ENCODE measurements around the gene GTF2F2.
A peak's percentile ranks its signal among the peaks of the same experiment; 100 is the strongest.

GTF2F2 gene

DNA sequence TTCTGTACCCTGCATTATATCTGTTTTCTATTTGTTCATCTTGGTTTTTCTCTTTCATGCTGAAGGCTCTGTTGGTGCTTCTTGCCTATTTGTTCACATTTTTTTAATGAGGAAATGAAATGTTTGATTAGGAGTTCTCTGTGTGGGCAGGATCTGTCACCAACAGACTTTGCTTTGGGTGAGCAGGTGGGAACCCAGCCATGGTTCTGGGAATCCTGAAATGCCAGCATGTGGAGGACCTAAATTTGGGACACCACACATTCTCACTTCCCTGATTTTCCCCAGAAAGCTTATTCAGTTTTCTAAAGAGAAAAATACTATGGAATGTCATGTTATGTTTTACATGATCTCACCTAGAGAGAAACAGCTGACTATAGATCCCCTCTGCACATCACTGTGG is 186.7 kb downstream of the GTF2F2 start:
- no peak for DNase-seq
- Histone ChIP-seq H3K36me3 (ENCODE audit: control insufficient read depth in 4 of 4, insufficient read depth in 4 of 4, low read length in 3 of 4) (no peaks in the 10 kb centered on the region), H3K4me3 (ENCODE audit: control insufficient read depth in 1 of 7, extremely low read depth in 1 of 7, insufficient read depth in 4 of 7, low read depth in 2 of 7, low read length in 6 of 7) (no peak overlapping the region), H3K4me1 (ENCODE audit: control extremely low read depth in 1 of 4, control insufficient read depth in 4 of 4, insufficient read depth in 4 of 4, low read length in 3 of 4) (peaks cover 6 to 17% (median 15%) of the 10 kb centered on the region in 4 experiments), H3K9me3 (ENCODE audit: control extremely low read depth in 1 of 5, control insufficient read depth in 4 of 5, insufficient read depth in 2 of 5, low read depth in 1 of 5, low read length in 4 of 5) (no peaks in the 10 kb centered on the region), H3K27me3 (replicated peaks in 2 of 5; ENCODE audit: control insufficient read depth in 4 of 5, insufficient read depth in 5 of 5, low read length in 4 of 5) (peaks cover 0 to 2% (median 0%) of the 10 kb centered on the region in 5 experiments), H3K27ac (ENCODE audit: insufficient read depth in 1 of 2, low read depth in 1 of 2, low read length in 2 of 2, poor library complexity in 1 of 2, severe bottlenecking in 2 of 2) (no peak overlapping the region)
- ChIA-PET CTCF (interaction anchor here (0.9 to 4.4 kb wide), 14 partner anchors 8 to 334 kb away, joined by 3 to 31 read pairs (median 4); partner anchors contain the start of gene TPT1), POLR2A (interaction anchor here (0.7 to 1.3 kb wide), 2 partner anchors 25 to 33 kb away, joined by 3 to 5 read pairs; no protein-coding TSS in a partner anchor)

- peaks cover 6 to 18% (median 15%) of the 10 kb centered on the region in 4 experiments for H3K4me1 ChIP-seq (ENCODE audit: control extremely low read depth in 1 of 4, control insufficient read depth in 4 of 4, insufficient read depth in 4 of 4, low read length in 3 of 4)
- no peak for DNase-seq
- CTCF ChIA-PET, result interaction anchor here (0.8 to 4.4 kb wide), 9 partner anchors 11 to 263 kb away, joined by 3 to 31 read pairs (median 12); partner anchors contain the start of gene TPT1
- H3K27me3 ChIP-seq (replicated peaks in 2 of 5; ENCODE audit: control insufficient read depth in 4 of 5, insufficient read depth in 5 of 5, low read length in 4 of 5), result no peaks in the 10 kb centered on the region
- H3K36me3 ChIP-seq (ENCODE audit: control insufficient read depth in 4 of 4, insufficient read depth in 4 of 4, low read length in 3 of 4), result no peaks in the 10 kb centered on the region
- H3K4me3 ChIP-seq (ENCODE audit: control insufficient read depth in 1 of 7, extremely low read depth in 1 of 7, insufficient read depth in 4 of 7, low read depth in 2 of 7, low read length in 6 of 7), result peak overlapping the region in 6 of 7 experiments; percentile 43 to 77 (median 64)
- 21% methylated on average over 14 of the region's 15 CpGs for WGBS (ENCODE audit: insufficient coverage)
- no peak overlapping the region for H3K27ac ChIP-seq (ENCODE audit: insufficient read depth in 1 of 2, low read depth in 1 of 2, low read length in 2 of 2, poor library complexity in 1 of 2, severe bottlenecking in 2 of 2)
- H3K9me3 ChIP-seq (ENCODE audit: control extremely low read depth in 1 of 5, control insufficient read depth in 4 of 5, insufficient read depth in 2 of 5, low read depth in 1 of 5, low read length in 4 of 5), result no peaks in the 10 kb centered on the region
- POLR2A ChIA-PET, result interaction anchor here (0.6 kb wide), 1 partner anchor 91 kb away, joined by 6 read pairs; no protein-coding TSS in a partner anchor
Observed at GRCh38 chr13:45310341-45311131, 190.2 kb downstream of the GTF2F2 start.

DNA sequence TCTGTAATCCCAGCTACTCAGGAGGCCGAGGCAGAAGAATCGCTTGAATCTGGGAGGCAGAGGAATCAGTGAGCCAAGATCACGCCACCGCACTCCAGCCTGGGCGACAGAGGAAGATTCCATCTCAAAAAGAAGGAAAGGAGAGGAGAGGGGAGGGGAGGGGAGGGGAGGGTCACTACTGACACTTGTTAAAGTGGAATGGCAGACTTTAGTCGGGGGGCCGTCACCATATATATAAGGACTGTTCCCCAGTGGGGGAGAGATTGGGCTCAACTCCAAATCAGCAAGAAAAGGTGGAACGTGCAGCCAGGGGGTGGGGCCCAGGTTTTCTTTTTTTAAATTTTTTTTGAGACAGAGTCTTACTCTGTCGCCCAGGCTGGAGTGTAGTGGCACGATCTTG is 194.5 kb downstream of the GTF2F2 start:
- DNase-seq, result no peak
- Histone ChIP-seq H3K27ac (ENCODE audit: insufficient read depth in 1 of 2, low read depth in 1 of 2, low read length in 2 of 2, poor library complexity in 1 of 2, severe bottlenecking in 2 of 2) (no peak overlapping the region), H3K4me1 (ENCODE audit: control extremely low read depth in 1 of 4, control insufficient read depth in 4 of 4, insufficient read depth in 4 of 4, low read length in 3 of 4) (peaks cover 6 to 15% (median 14%) of the 10 kb centered on the region in 4 experiments), H3K4me3 (ENCODE audit: control insufficient read depth in 1 of 7, extremely low read depth in 1 of 7, insufficient read depth in 4 of 7, low read depth in 2 of 7, low read length in 6 of 7) (no peak overlapping the region), H3K9me3 (ENCODE audit: control extremely low read depth in 1 of 5, control insufficient read depth in 4 of 5, insufficient read depth in 2 of 5, low read depth in 1 of 5, low read length in 4 of 5) (no peaks in the 10 kb centered on the region), H3K36me3 (ENCODE audit: control insufficient read depth in 4 of 4, insufficient read depth in 4 of 4, low read length in 3 of 4) (no peaks in the 10 kb centered on the region), H3K27me3 (replicated peaks in 2 of 5; ENCODE audit: control insufficient read depth in 4 of 5, insufficient read depth in 5 of 5, low read length in 4 of 5) (no peaks in the 10 kb centered on the region)
- CTCF ChIA-PET, result no interaction called here
- WGBS (ENCODE audit: insufficient coverage), result 98% methylated on average over 5 of the region's 10 CpGs
- POLR2A ChIA-PET, result no interaction called here

DNA sequence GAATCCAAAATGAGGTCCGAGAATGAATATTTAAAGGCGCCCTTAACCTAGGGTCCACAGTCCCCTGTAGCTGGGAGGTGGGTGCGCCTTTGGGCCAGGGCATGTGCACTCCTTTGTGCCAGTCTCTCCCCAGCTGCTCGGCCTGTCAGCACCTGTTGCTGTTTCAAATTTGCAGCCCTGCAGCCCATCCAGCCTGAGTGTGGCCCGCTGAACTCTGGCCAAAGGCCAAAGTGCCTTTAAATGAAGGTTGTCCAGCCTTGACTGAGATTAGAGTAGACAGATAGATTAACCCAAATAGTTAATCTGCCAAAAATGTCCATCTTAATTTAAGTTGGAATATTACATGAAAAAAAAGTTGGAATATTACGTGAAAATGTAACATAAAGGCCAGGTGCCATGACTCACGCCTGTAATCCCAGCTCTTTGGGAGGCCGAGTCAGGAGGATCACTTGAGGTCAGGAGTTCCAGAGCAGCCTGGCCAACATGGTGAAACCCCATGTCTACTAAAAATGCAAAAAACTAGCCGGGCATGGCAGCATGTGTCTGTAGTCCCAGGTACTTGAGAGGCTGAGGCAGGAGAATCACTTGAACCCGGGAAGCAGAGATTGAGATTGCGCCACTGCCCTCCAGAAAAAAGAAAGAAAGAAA is 195.3 kb downstream of the GTF2F2 start:
- ChIA-PET CTCF (interaction anchor here (1.2 to 1.3 kb wide), 2 partner anchors 9 to 69 kb away, joined by 3 read pairs; no protein-coding TSS in a partner anchor), POLR2A (no interaction called here)
- no peak for DNase-seq
- Histone ChIP-seq H3K36me3 (ENCODE audit: control insufficient read depth in 4 of 4, insufficient read depth in 4 of 4, low read length in 3 of 4) (no peaks in the 10 kb centered on the region), H3K27me3 (replicated peaks in 2 of 5; ENCODE audit: control insufficient read depth in 4 of 5, insufficient read depth in 5 of 5, low read length in 4 of 5) (no peaks in the 10 kb centered on the region), H3K27ac (ENCODE audit: insufficient read depth in 1 of 2, low read depth in 1 of 2, low read length in 2 of 2, poor library complexity in 1 of 2, severe bottlenecking in 2 of 2) (no peak overlapping the region), H3K9me3 (ENCODE audit: control extremely low read depth in 1 of 5, control insufficient read depth in 4 of 5, insufficient read depth in 2 of 5, low read depth in 1 of 5, low read length in 4 of 5) (no peaks in the 10 kb centered on the region), H3K4me3 (ENCODE audit: control insufficient read depth in 1 of 7, extremely low read depth in 1 of 7, insufficient read depth in 4 of 7, low read depth in 2 of 7, low read length in 6 of 7) (no peak overlapping the region), H3K4me1 (ENCODE audit: control extremely low read depth in 1 of 4, control insufficient read depth in 4 of 4, insufficient read depth in 4 of 4, low read length in 3 of 4) (peaks cover 3 to 16% (median 14%) of the 10 kb centered on the region in 4 experiments)
- WGBS (ENCODE audit: insufficient coverage), result 97% methylated on average over 8 of the region's 11 CpGs

DNA sequence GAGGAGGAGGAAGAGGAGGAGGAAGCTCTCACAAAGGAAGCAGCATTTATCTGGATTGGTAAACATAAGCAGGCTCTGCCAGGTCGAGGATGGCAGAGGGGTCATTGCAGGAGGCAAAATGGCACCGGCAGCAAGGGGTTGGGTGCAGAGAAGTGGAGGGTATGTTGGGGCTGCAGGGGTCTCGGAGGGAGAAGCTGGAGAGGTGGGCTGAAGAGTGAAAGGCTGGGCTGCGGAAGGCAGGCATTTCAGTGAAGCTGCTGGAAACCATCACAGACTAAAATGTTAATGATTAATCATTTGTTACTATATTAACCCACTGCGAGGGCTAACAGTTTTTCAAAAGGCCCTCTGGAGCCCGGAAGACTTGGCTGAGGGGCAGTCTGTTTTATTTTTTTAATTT is 196.0 kb downstream of the GTF2F2 start:
- POLR2A ChIA-PET, result no interaction called here
- Histone ChIP-seq H3K27ac (ENCODE audit: insufficient read depth in 1 of 2, low read depth in 1 of 2, low read length in 2 of 2, poor library complexity in 1 of 2, severe bottlenecking in 2 of 2) (no peak overlapping the region), H3K4me3 (ENCODE audit: control insufficient read depth in 1 of 7, extremely low read depth in 1 of 7, insufficient read depth in 4 of 7, low read depth in 2 of 7, low read length in 6 of 7) (no peak overlapping the region), H3K9me3 (ENCODE audit: control extremely low read depth in 1 of 5, control insufficient read depth in 4 of 5, insufficient read depth in 2 of 5, low read depth in 1 of 5, low read length in 4 of 5) (no peaks in the 10 kb centered on the region), H3K4me1 (ENCODE audit: control extremely low read depth in 1 of 4, control insufficient read depth in 4 of 4, insufficient read depth in 4 of 4, low read length in 3 of 4) (peaks cover 0 to 17% (median 14%) of the 10 kb centered on the region in 4 experiments), H3K27me3 (replicated peaks in 2 of 5; ENCODE audit: control insufficient read depth in 4 of 5, insufficient read depth in 5 of 5, low read length in 4 of 5) (no peaks in the 10 kb centered on the region), H3K36me3 (ENCODE audit: control insufficient read depth in 4 of 4, insufficient read depth in 4 of 4, low read length in 3 of 4) (no peaks in the 10 kb centered on the region)
- DNase-seq, result no peak
- 90% methylated on average over 2 of the region's 6 CpGs for WGBS (ENCODE audit: insufficient coverage)
- CTCF ChIA-PET, result interaction anchor here (1.2 to 1.3 kb wide), 2 partner anchors 8 to 68 kb away, joined by 3 read pairs; no protein-coding TSS in a partner anchor

DNA sequence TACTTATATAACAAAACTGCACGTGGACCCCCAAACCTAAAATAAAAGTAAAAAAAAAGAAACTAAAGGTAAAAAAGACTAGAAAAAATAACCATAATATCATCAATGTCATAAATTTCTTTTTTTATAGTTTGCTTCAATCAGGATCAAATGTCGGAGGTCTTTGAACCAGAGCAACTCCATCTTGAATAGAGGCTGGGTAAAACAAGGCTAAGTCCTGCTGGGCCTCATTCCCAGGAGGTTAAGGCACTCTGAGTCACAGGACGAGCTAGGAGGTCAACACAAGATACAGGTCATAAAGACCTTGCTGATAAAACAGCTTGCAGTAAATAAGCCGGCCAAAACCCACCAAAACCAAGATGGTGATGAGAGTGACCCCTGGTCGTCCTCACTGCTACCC is 196.7 kb downstream of the GTF2F2 start:
- WGBS (ENCODE audit: insufficient coverage), result no CpG with 5 or more reads among the region's 5 CpGs
- H3K9me3 ChIP-seq (ENCODE audit: control extremely low read depth in 1 of 5, control insufficient read depth in 4 of 5, insufficient read depth in 2 of 5, low read depth in 1 of 5, low read length in 4 of 5), result no peaks in the 10 kb centered on the region
- CTCF ChIA-PET, result interaction anchor here (1.3 kb wide), 1 partner anchor 7 kb away, joined by 3 read pairs; no protein-coding TSS in a partner anchor

More for the DNA sequence above, 196.7 kb downstream of the GTF2F2 start:
- Histone ChIP-seq H3K4me3 (ENCODE audit: control insufficient read depth in 1 of 7, extremely low read depth in 1 of 7, insufficient read depth in 4 of 7, low read depth in 2 of 7, low read length in 6 of 7) (no peak overlapping the region), H3K27ac (ENCODE audit: insufficient read depth in 1 of 2, low read depth in 1 of 2, low read length in 2 of 2, poor library complexity in 1 of 2, severe bottlenecking in 2 of 2) (no peak overlapping the region), H3K27me3 (replicated peaks in 2 of 5; ENCODE audit: control insufficient read depth in 4 of 5, insufficient read depth in 5 of 5, low read length in 4 of 5) (no peaks in the 10 kb centered on the region), H3K4me1 (ENCODE audit: control extremely low read depth in 1 of 4, control insufficient read depth in 4 of 4, insufficient read depth in 4 of 4, low read length in 3 of 4) (peaks cover 0 to 18% (median 13%) of the 10 kb centered on the region in 4 experiments), H3K36me3 (ENCODE audit: control insufficient read depth in 4 of 4, insufficient read depth in 4 of 4, low read length in 3 of 4) (no peaks in the 10 kb centered on the region)
- POLR2A ChIA-PET, result no interaction called here
- no peak for DNase-seq

Measured in common myeloid progenitor, CD34-positive (primary cell).